HepG2 (cell line): ENCODE data around the gene VAV2. TPM values are rescaled to one million over a fixed set of nuclear protein-coding genes. Genes with fewer than 3 reads are reported as not detected.

Source experiments
- ARID2 ChIP-seq: sonication (generic); formaldehyde crosslinking; IDR thresholded peaks from 2 replicates; pipeline ENCODE4 v1.8.1; 2022; ENCODE audit warnings: mild to moderate bottlenecking, missing genetic modification reagents, borderline replicate concordance
- CBX5 ChIP-seq: sonication (generic); formaldehyde crosslinking; IDR thresholded peaks from 2 replicates; pipeline ENCODE4 v1.4.0; 2020; ENCODE audit warnings: missing genetic modification reagents, borderline replicate concordance
- DNMT3B ChIP-seq: conservative IDR thresholded peaks from 2 replicates; pipeline ENCODE4 v1.6.1; 2016; ENCODE audit warnings: missing biosample characterization, control low read depth
- FOXM1 ChIP-seq: sonication (generic); formaldehyde crosslinking; IDR thresholded peaks from 2 replicates; pipeline ENCODE4 v1.5.0; 2020; ENCODE audit warnings: missing genetic modification reagents
- FOXP1 ChIP-seq, 2 experiments: fragments of 450-650 bp in 1 of 2; IDR thresholded peaks; 2 replicates each; pipeline ENCODE4 v1.6.1; 2017 to 2018; ENCODE audit warnings: antibody characterized with exemption in 1 of 2
- KLF16 ChIP-seq, 2 experiments: sonication (generic) in 1 of 2; formaldehyde crosslinking in 1 of 2; IDR thresholded peaks; 2 replicates each; pipeline versions ENCODE4 v1.6.1 to v1.8.0; 2016 to 2023; ENCODE audit warnings: missing genetic modification reagents in 2 of 2, missing compliant biosample characterization in 1 of 2
- MBD4 ChIP-seq: IDR thresholded peaks from 2 replicates; pipeline ENCODE4 v1.6.1; 2012; ENCODE audit warnings: low read length, inconsistent platforms, borderline replicate concordance
- MBNL3 ChIP-seq: fragments of 250-450 bp; sonication (Bioruptor Pico); conservative IDR thresholded peaks from 2 replicates; pipeline ENCODE4 v1.8.0; 2022; ENCODE audit warnings: mild to moderate bottlenecking, inconsistent platforms
- NCOA2 ChIP-seq: sonication (generic); formaldehyde crosslinking; IDR thresholded peaks from 2 replicates; pipeline ENCODE4 v1.8.0; 2022; ENCODE audit warnings: inconsistent platforms
- PHF21A ChIP-seq: sonication (generic); formaldehyde crosslinking; IDR thresholded peaks from 2 replicates; pipeline ENCODE4 v1.5.0; 2020; ENCODE audit warnings: mild to moderate bottlenecking, missing genetic modification reagents
- RFXAP ChIP-seq: sonication (generic); formaldehyde crosslinking; IDR thresholded peaks from 2 replicates; pipeline ENCODE4 v1.4.0; 2020; ENCODE audit warnings: missing genetic modification reagents, borderline replicate concordance
- SAP130 ChIP-seq: IDR thresholded peaks from 2 replicates; pipeline ENCODE4 v1.6.1; 2016; ENCODE audit warnings: low read depth
- SNRNP70 ChIP-seq: fragments of 200-400 bp; formaldehyde crosslinking; IDR thresholded peaks from 2 replicates; pipeline ENCODE4 v1.6.1; 2017; ENCODE audit warnings: mild to moderate bottlenecking, low read depth, low read length, moderate library complexity
- STAT6 ChIP-seq: sonication (generic); formaldehyde crosslinking; IDR thresholded peaks from 2 replicates; pipeline ENCODE4 v1.4.0; 2020; ENCODE audit warnings: missing genetic modification reagents, mild to moderate bottlenecking, borderline replicate concordance
- ZNF124 ChIP-seq: sonication (generic); formaldehyde crosslinking; IDR thresholded peaks from 2 replicates; pipeline ENCODE4 v1.4.0; 2020; ENCODE audit warnings: missing genetic modification reagents
- ZNF20 ChIP-seq: sonication (generic); formaldehyde crosslinking; IDR thresholded peaks from 2 replicates; pipeline ENCODE4 v1.4.0; 2020; ENCODE audit warnings: mild to moderate bottlenecking, moderate library complexity, missing genetic modification reagents
- ZNF251 ChIP-seq: sonication (generic); formaldehyde crosslinking; IDR thresholded peaks from 2 replicates; pipeline ENCODE4 v1.9.0; 2021; ENCODE audit warnings: mild to moderate bottlenecking, missing genetic modification reagents
- ZNF260 ChIP-seq: sonication (generic); formaldehyde crosslinking; IDR thresholded peaks from 2 replicates; pipeline ENCODE4 v1.4.0; 2020; ENCODE audit warnings: missing genetic modification reagents, low read depth, mild to moderate bottlenecking, borderline replicate concordance
- ZNF558 ChIP-seq: sonication (generic); formaldehyde crosslinking; IDR thresholded peaks from 2 replicates; pipeline ENCODE4 v1.9.0; 2022; ENCODE audit warnings: mild to moderate bottlenecking, missing genetic modification reagents, borderline replicate concordance
- ZNF607 ChIP-seq: sonication (generic); formaldehyde crosslinking; IDR thresholded peaks from 2 replicates; pipeline ENCODE4 v1.5.1; 2020; ENCODE audit warnings: missing genetic modification reagents, mild to moderate bottlenecking, borderline replicate concordance
- ZNF782 ChIP-seq: sonication (generic); formaldehyde crosslinking; IDR thresholded peaks from 2 replicates; pipeline ENCODE4 v1.4.0; 2020; ENCODE audit warnings: missing genetic modification reagents, mild to moderate bottlenecking, borderline replicate concordance
- polyA plus RNA-seq, 8 experiments: library from polyadenylated mRNA; depleted of rRNA in 3 of 8; stranded (reverse) in 7 of 8; unstranded in 1 of 8; fragments of >200 nt; fragmentation: Illumina TruSeq in 4 of 8; extraction: Trizol in 4 of 8; gene quantifications; 2 replicates each; pipeline versions ENCODE4 v1.2.1 to v1.2.3, GENCODE V29; 2011 to 2016; ENCODE audit warnings: low read depth in 4 of 8, missing spikeins in 1 of 8, mixed read lengths in 1 of 8; ENCODE audit not compliant: insufficient read depth in 1 of 8
- total RNA-seq, 5 experiments: library from RNA; depleted of rRNA; stranded (reverse); fragments of >200 nt; fragmentation: Illumina TruSeq; extraction: Trizol; gene quantifications; 2 replicates each; pipeline ENCODE4 v1.2.3, GENCODE V29; 2016; ENCODE audit warnings: low read depth in 1 of 5
- TF ChIP-seq, protein P1 (sequence below): sonication (generic); formaldehyde crosslinking; IDR thresholded peaks from 2 replicates; pipeline ENCODE4 v1.4.0; 2020; ENCODE audit warnings: missing genetic modification reagents
- TF ChIP-seq, protein P2 (sequence below): sonication (generic); formaldehyde crosslinking; IDR thresholded peaks from 2 replicates; pipeline ENCODE4 v1.5.1; 2020; ENCODE audit warnings: mild to moderate bottlenecking, moderate library complexity, missing genetic modification reagents

The VAV2 gene
- total and polyA plus RNA-seq, 2 of the 13 experiments (the other 11 are each of a cell fraction or from before 2014, with no cell fraction given) = 22.5 to 22.9 TPM

GRCh38 chr9:133716564-133717112 is 275.5 kb downstream of the VAV2 start (continued):
- TF ChIP-seq, protein P1, sequence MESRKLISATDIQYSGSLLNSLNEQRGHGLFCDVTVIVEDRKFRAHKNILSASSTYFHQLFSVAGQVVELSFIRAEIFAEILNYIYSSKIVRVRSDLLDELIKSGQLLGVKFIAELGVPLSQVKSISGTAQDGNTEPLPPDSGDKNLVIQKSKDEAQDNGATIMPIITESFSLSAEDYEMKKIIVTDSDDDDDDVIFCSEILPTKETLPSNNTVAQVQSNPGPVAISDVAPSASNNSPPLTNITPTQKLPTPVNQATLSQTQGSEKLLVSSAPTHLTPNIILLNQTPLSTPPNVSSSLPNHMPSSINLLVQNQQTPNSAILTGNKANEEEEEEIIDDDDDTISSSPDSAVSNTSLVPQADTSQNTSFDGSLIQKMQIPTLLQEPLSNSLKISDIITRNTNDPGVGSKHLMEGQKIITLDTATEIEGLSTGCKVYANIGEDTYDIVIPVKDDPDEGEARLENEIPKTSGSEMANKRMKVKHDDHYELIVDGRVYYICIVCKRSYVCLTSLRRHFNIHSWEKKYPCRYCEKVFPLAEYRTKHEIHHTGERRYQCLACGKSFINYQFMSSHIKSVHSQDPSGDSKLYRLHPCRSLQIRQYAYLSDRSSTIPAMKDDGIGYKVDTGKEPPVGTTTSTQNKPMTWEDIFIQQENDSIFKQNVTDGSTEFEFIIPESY = peak; percentile 65
- TF ChIP-seq ZNF260 (CRISPR knock-in tag) (no peak), ZNF607 (0 out of 2 replicates have a peak, but pooled peaks have one; percentile 7), ZNF251 (CRISPR knock-in tag) (no peak), ZNF124 (CRISPR knock-in tag) (no peak), SNRNP70 (no peak), KLF16 (CRISPR knock-in tag; IDR thresholded peaks at IDR 0.05) (no peak), SAP130 (0 out of 2 replicates have a peak, but pooled peaks have one; percentile 5), CBX5 (CRISPR knock-in tag) (no peak), PHF21A (CRISPR knock-in tag) (no peak), STAT6 (CRISPR knock-in tag) (no peak), ZNF782 (CRISPR knock-in tag) (peak; percentile 4; the same call in 1 of the 2 replicates), DNMT3B (CRISPR knock-in tag) (no peak), FOXM1 (no peak), MBNL3 (CRISPR knock-in tag) (no peak), ZNF20 (no peak), FOXP1 (IDR thresholded peaks at IDR 0.05) (no peak), FOXP1 (CRISPR knock-in tag; IDR thresholded peaks at IDR 0.05) (no peak), ARID2 (peak; percentile 60; the same call in 1 of the 2 replicates), RFXAP (CRISPR knock-in tag) (no peak), ZNF558 (CRISPR knock-in tag) (no peak), MBD4 (no peak), NCOA2 (CRISPR knock-in tag) (0 out of 2 replicates have a peak, but pooled peaks have one; percentile 5)
- TF ChIP-seq, protein P2, sequence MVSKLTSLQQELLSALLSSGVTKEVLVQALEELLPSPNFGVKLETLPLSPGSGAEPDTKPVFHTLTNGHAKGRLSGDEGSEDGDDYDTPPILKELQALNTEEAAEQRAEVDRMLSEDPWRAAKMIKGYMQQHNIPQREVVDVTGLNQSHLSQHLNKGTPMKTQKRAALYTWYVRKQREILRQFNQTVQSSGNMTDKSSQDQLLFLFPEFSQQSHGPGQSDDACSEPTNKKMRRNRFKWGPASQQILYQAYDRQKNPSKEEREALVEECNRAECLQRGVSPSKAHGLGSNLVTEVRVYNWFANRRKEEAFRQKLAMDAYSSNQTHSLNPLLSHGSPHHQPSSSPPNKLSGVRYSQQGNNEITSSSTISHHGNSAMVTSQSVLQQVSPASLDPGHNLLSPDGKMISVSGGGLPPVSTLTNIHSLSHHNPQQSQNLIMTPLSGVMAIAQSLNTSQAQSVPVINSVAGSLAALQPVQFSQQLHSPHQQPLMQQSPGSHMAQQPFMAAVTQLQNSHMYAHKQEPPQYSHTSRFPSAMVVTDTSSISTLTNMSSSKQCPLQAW = 0 out of 2 replicates have a peak, but pooled peaks have one; percentile 4
